ENCODE results near the gene TRAF3.

The TRAF3 gene

GRCh38 chr14:102909462-102909861 is 132.2 kb downstream of the TRAF3 start:
- DNase-seq, result no peak

GRCh38 chr14:102909911-102910310 is 132.7 kb downstream of the TRAF3 start:
- DNase-seq, result no peak

- no peak for DNase-seq
Observed at GRCh38 chr14:102910442-102910841, 133.2 kb downstream of the TRAF3 start.

GRCh38 chr14:102911541-102911951 is 134.3 kb downstream of the TRAF3 start:
- DNase-seq, result no peak

GRCh38 chr14:102911991-102912761 is 134.9 kb downstream of the TRAF3 start:
- DNase-seq, result no peak

GRCh38 chr14:102913341-102914211 is 136.3 kb downstream of the TRAF3 start:
- no peak for DNase-seq

- DNase-seq, result no peak
Observed at GRCh38 chr14:102914474-102915291, 137.4 kb downstream of the TRAF3 start.

GRCh38 chr14:102915292-102916110 is 138.3 kb downstream of the TRAF3 start:
- no peak for DNase-seq

GRCh38 chr14:102916347-102917055 is 139.3 kb downstream of the TRAF3 start:
- no peak for DNase-seq

GRCh38 chr14:102917056-102917385 is 139.8 kb downstream of the TRAF3 start:
- no peak for DNase-seq

- DNase-seq, result peak in 3 of 4 experiments; percentile 17 to 56 (median 47)
Observed at GRCh38 chr14:102917469-102918211, 140.4 kb downstream of the TRAF3 start.

- DNase-seq, result no peak
Observed at GRCh38 chr14:102918438-102918837, 141.2 kb downstream of the TRAF3 start.

- DNase-seq, result no peak
Observed at GRCh38 chr14:102920273-102920997, 143.2 kb downstream of the TRAF3 start.

- DNase-seq, result no peak
Observed at GRCh38 chr14:102920998-102921304, 143.7 kb downstream of the TRAF3 start.

GRCh38 chr14:102922490-102923200 is 145.4 kb downstream of the TRAF3 start, which contains the start of gene AMN:
TSS of gene AMN (plus strand) at chr14:102922663. CDS start at chr14:102922689, 26 bp downstream.
- DNase-seq, result no peak

- DNase-seq, result no peak
Observed at GRCh38 chr14:102923201-102923924, 146.1 kb downstream of the TRAF3 start.

- no peak for DNase-seq
Observed at GRCh38 chr14:102923925-102924486, 146.8 kb downstream of the TRAF3 start.

Measured in suppressor macrophage (primary cell).